Effector CD4-positive, alpha-beta T cell (primary cell): ENCODE data around the gene CCDC183.
"Not testable (repeated sequence)": the region's sequence is repeated elsewhere in the genome, so short reads cannot be mapped to it uniquely, and the experiment has no call there.

Experiments
- DNase-seq: peaks from one replicate; pipeline ENCODE4 v3.0.0-alpha.2; 2020

The CCDC183 gene

DNA sequence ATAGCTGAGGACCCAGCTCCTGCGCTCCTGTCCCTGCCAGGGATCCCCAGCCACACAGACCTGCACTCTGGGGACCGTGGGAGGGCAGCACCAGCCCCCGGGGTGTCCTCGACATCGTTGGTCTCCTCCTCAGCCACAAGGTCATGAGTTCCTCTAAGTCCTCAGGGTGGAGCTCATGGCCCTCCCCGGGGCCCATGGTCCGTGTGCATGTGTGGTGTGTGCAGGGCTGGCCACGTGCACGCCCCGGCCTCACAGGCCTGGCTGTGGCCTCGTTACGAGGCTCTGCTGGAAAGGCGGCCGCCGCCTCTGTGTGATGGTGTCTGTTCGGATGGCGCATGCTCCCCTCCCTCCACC lies 30.0 kb downstream of the CCDC183 start:
- DNase-seq = no peak

DNA sequence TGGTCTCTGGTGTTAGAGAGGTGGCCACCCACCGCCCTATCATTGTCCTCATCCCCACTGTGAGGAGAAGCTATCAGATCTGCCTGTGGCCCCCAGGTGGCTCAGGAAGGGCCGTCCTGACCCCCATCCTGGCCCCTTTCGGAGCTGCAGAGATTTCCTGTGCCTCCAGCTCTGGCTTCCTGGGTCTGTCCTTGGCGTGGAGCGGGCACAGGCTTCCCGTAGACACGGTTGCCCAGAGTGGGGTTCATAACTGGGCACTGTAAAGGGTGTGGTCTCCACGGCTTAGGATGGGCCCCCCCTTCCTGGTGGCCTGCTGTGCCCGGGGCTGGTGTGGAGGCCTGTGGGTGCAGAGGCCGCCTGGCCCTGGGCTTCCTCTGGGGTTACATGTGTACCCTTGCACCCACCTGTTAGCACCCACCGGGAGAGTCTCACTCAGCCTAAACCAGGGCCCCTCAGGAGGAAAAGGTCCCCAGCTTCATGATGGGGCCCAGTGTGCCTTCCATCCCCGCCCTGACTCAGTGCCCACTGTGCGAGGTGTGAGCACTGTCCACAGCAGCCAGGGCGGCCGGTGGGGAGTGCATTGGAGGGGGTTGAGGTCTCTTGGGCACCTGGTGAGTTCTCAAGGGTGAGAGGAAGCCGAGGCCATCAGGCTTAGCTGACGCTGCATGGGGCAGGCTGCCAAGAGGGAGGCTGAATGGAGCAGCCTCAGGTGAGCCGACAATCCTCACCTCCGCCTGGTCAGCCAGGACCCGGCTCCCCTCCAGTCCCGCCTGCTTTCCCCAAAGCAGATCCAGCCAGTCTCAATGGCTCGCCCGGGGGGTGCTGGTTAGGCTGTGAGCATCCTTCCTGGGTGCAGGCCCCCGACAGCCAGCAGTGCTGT lies 30.8 kb downstream of the CCDC183 start:
- DNase-seq = no peak

DNA sequence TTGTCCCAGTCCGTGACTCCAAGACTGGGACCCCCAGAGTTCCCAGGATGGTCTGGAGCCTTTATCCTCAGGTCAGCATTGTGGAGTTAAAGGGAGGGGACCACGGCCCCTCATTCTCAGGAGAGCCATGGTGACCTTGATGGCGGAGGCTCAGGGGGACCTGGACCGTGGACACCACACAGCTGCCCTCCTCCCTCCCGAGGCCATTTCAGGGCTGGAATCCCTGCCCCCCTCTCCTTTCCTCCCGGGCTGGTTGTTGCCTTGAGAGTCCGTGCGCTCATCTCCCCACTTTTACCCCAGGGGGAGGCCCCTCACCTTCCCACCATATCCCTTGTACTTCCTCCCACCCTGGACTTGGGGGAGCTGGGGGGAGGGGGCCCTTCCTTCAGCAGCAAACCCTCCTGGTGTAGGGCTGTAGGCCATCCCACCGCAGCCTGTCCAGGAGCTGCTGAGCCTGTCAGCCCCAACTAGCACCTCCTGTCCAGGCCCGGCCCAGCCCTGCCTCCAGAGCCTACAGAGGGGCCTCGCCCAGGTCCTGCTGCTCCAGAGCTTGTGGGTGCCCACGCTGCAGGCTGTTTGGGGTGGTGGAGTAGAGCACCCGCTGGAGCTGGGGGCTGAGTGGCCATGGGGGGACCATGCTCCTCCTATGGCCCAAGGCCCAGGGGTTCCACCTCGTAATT lies 31.8 kb downstream of the CCDC183 start:
- no peak for DNase-seq

DNA sequence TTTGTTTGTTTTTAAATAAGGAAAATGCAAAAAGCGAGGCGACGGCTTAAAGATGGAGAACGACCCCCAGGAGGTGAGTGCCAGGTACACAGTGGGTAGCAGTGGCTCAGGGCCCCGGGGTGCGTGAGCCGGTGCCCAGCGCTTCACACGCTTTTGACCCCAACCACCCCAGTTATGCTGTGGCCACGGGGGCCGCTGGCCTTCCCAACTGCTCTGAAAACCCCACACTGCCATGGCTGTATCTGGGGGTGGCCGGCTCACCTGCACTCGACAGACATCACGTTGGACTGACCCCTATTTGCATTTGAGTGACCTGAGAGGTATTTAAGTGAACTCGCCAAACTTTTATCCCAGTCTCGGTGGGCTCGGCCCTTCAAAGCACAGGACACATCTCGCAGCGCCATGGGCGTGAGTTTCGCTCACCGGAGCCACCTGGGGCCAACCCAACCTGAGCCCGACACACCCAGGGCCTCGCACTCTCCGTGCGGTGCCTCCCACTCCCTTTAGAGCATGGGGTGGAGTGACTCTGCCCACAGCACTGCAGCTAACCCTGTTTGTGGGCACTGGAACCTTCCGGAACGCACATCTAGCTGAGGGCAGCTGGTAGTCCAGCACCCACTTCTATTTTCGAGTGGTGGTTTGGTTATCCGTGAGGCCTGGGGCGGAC lies 32.5 kb downstream of the CCDC183 start:
- DNase-seq = no peak

DNA sequence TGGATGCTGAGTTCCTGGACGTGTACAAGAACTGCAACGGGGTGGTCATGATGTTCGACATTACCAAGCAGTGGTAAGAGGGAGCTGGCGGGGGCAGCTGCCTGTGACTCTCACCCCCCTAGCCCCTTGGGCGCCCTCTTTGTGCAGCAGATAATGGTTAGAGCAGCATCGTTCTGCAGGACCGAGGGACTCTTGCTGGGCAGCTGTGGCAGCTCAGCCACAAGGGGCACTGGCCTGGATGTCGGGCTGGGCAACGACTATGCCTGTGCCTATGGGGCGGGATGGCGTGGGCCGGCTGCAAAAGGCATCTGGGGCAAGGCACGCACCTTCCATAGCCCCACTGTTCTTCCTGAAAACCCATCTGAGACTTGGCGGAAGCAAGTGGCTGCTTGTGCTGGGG lies 33.3 kb downstream of the CCDC183 start:
- no peak for DNase-seq

DNA sequence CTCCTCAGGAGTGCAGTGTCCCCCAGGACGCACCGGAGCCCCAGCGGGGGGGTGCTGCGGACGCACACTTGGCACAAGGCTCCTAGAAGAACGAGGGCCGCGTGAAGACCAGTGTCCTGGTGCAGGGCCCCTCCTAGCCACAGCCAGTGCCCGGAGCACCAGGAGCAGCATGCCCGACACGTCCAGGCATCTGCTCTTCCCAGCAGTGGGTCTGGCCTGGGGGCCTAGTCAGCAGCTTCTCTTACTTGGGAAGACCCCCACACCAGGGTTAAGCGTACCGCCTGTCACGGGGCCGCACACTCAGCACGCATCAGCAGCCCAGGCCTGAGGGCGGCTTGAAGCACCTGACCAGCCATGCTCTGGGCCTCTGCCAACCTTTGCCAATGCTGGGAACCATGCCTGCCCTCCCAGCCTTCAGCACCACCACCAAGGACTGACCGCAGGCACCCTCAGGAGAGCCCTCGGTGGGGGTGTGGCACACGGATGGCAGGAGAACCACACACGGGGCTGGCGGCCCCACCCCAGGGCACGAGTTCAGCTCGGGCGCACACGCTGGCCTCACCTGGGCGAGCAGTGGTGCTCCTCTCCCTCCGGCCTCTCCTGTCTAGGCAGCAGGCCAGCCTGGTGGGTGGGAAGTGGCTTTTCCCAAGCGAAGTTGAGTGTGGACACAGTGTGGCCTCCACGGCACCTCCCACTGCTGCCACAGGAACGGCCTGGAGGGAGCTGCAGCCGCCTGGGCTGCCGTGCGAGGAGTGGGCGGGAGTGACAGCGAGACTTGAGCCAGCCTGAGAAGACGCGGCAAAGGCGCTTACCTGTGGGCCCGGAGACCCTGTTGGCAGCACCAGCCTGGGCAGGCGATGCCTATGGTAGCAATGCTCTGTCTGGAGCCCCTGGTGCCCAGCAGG lies 34.1 kb downstream of the CCDC183 start:
- DNase-seq = no peak

DNA sequence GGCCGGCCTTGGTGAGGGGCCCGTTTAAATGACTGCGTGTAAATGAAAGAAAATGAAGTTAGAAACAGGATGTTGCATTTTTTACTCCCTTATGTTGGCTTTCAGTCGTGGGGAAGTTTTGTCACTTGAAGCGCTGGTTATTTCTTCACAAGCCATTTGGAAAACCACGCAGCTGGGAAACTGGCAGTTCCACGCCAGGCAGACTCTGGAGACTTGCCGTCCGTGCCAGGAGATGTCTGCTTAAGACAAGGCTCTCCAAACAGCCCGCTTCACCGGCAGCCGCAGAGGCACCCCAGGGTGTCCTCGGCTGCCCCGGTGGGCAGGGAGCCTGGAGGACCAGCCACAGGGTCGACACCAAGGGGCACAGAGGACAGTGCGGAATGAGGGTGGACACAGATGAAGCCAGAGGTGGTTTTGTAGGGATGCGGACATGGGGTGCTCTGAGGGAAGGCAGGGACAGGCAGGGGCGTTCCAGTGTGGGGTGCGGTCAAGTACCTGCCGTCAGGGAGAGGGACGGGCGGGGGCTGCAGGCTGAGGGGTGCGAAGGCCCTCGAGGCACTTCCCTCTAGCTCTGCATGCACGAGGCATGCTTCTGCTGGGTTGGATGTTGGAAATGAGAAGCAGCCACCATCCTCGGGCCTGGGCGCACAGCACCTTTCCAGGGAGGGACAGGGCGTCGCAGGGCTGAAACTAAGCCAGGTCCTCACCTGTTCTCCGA lies 35.0 kb downstream of the CCDC183 start:
- no peak for DNase-seq

DNA sequence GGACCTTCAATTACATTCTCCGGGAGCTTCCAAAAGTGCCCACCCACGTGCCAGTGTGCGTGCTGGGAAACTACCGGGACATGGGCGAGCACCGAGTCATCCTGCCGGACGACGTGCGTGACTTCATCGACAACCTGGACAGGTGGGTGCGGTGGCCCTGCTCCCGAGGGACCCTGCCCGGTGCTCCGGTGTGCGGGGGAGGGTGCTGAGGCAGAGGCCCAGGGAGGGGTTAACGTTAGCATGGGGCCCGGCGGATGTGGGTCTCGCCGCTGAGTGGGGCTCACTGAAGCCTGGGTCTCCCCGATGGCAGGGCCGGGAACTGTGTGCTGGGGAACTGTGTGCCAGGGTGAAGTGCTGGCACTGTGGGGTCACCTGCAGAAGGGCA lies 35.6 kb downstream of the CCDC183 start:
- no peak for DNase-seq

DNA sequence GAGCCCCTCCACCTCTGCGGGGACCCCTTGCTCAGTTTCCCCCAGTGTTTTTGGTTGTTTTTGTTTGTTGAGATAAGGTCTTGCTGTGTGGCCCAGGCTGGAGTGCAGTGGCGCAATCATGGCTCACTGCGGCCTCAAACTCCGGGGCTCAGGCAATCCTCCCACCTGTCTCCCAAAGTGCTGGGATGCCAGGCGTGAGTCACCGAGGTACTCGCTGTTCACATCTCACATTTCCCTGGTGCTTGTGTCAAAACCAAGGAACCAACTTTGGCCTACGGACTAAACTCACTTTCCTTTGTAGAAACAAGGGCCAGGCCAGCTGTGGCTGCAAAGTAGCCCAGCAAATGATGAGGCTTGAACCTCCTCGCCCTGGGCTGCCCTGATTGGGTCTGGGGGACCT lies 36.4 kb downstream of the CCDC183 start:
- no peak for DNase-seq

DNA sequence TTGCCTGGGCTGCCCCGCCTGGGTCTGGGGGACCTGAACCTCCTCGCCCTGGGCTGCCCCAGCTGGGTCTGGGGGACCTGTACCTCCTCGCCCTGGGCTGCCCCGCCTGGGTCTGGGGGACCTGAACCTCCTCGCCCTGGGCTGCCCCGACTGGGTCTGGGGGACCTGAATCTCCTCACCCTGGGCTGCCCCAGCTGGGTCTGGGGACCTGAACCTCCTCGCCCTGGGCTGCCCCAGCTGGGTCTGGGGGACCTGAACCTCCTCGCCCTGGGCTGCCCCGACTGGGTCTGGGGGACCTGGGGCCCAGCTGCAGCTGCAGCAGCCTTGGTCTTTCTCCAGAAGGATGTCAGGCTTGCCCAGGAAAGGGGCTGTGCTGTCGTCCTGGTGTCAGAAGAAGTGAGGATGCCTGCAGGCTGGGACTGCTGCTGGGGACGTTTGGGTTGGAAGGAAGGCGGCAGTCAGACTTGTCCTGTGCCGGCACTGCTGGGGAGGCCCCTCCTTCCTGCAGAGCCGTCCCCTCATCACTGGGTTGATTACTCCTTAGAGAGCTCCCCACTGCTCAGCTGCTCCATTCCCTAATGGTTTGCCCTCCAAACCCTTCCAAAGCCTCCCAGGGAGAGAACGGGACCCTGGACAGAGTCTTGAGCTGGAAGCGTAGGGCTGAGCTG lies 37.4 kb downstream of the CCDC183 start:
- DNase-seq = not testable (repeated sequence)

DNA sequence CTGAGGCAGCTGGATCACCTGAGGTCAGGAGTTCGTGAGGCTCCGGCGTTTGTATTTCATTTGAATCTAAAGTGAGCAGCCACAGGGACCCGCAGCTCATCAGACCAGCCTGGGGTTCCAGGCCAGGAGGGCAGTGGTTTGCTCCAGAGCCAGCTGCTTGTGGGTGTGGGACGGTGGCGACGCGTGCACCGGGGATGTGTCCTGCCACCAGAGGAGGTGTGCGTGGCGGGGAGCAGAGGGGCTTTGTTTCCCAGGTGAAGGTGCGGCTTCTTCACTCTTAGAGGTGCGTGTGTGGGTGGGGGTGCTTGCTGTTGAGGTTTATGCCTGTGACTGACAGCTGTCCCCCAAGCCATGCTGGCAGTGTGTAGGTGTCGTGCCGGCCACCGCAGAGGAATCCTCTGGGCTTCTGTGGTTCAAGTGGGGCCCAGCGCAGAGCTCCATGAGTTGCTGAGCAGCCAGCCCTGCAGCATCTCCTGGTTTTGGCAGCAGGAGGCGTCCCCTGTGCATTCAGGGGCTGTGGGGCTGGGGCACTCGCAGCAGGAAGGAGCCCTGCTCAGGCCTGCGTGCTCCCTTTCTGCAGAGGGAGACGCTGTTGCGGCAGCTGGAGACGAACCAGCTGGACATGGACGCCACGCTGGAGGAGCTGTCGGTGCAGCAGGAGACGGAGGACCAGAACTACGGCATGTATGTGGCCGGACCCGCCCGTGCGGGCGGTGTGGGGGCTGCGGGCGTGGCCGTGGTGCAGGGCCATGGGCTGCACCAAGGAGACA lies 39.2 kb downstream of the CCDC183 start:
- no peak for DNase-seq

DNA sequence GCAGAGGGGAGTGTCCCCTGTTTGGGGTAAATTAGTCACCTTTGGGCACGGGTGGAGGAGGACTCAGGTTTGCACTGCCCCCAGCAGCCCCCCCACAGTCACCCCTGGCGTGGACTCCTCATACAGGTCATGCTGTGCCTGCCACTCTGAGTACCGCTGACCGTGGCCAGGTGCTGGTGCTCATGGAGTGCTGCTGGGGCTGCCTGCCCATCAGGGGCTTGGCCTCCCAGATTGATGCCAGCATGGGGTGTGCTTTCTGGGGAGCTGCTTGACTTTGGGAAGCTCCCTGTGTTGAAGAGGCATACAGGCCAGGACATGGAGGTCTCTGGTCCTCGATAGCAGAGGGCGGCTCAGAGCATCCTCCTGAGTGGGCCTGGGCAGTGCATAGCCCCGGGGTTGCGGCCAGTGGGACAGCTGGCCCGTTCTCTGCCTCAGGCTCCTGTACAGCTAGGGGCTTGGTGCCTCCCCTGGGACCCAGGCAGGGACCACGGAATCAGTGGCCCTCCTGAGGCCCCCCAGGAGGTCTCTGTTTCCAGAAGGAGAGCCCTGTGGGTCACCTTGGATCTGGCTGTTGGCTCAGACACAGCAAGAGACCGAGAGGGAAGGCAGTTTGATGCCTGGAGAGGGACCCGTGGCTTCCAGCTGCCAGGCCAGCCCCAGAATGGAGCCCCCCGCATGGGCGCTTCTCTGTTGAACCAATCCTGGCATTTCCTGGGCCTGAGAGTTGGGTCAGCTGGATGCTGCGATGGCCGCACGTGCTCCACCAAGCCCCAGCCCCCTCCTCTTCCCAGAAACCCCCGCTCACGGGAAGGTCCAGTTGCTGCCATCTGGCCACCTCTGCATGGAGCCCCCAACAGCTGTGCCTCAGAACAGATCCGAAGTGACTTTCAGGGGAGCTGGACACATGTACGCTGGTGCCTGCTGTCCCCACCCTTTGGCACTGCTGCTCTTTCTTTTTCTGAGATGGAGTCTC lies 40.1 kb downstream of the CCDC183 start:
- DNase-seq = no peak

DNA sequence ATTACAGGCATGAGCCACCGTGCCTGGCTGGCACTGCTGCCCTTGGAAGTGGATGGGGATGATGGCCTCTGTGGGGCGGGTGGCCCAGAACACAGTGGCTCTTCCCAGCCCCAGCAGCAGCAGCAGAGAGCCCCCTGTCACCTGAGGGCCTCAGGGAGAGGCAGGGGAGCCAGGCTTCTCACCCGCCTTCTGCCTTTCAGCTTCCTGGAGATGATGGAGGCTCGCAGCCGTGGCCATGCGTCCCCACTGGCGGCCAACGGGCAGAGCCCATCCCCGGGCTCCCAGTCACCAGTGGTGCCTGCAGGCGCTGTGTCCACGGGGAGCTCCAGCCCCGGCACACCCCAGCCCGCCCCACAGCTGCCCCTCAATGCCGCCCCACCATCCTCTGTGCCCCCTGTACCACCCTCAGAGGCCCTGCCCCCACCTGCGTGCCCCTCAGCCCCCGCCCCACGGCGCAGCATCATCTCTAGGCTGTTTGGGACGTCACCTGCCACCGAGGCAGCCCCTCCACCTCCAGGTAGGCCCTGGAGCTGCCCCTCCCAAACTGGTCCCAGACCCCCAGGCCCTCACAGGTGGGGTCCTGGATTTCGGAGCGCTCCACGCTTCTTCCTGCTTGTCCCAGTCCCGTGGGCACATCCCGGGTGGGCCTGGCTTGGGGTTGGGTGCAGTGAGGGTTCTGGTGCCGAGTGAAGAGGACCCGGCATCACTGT lies 41.2 kb downstream of the CCDC183 start:
- no peak for DNase-seq

DNA sequence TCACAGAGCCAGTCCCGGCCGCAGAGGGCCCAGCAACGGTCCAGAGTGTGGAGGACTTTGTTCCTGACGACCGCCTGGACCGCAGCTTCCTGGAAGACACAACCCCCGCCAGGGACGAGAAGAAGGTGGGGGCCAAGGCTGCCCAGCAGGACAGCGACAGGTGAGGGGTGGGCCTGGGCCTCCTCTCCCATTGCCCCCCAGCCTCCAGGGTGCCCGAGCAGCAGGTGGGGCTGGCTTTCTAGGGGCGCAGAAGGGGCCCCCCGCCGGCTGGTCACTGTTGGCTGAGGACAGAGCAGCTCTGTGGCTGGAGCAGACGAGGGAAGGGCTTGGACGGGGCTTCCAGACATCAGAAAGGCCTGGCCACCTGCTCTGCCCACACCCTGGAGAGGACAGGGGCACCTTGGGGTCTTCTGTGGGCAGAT lies 41.7 kb downstream of the CCDC183 start:
- DNase-seq = not testable (repeated sequence)

DNA sequence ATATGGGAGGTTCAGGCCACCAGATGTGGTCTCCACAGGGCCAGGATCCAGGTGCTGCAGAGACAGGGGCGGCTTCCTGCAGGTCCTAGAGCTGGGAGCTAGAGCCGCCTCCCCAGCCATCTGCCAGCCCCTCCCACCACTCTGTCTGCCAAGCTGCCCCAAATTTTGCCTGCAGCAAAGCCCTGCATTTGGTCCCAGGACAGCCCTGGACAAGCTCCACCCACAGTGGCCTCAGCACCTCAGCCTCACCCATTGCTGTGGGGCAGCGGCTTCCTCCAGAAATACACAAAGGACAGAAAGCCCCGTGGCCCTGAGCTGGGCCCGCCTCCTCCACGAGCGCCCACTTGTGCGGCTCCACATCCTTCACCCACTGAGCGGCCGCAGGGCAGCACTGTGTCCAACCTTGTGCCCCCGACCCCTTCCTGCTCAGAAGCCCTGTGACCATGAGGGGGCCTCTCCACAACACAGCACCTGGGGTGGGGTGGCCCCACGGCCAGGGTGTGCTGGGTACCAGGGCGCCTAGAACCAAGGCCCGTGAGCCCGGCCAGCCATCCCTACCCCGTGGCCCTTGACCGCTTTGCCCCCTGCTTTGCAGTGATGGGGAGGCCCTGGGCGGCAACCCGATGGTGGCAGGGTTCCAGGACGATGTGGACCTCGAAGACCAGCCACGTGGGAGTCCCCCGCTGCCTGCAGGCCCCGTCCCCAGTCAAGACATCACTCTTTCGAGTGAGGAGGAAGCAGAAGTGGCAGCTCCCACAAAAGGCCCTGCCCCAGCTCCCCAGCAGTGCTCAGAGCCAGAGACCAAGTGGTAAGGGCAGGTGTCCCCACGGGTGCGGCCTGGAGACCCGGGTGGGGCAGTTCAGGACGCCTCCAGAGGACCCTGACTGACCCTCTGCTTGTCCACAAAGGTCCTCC lies 42.4 kb downstream of the CCDC183 start:
- DNase-seq = no peak

DNA sequence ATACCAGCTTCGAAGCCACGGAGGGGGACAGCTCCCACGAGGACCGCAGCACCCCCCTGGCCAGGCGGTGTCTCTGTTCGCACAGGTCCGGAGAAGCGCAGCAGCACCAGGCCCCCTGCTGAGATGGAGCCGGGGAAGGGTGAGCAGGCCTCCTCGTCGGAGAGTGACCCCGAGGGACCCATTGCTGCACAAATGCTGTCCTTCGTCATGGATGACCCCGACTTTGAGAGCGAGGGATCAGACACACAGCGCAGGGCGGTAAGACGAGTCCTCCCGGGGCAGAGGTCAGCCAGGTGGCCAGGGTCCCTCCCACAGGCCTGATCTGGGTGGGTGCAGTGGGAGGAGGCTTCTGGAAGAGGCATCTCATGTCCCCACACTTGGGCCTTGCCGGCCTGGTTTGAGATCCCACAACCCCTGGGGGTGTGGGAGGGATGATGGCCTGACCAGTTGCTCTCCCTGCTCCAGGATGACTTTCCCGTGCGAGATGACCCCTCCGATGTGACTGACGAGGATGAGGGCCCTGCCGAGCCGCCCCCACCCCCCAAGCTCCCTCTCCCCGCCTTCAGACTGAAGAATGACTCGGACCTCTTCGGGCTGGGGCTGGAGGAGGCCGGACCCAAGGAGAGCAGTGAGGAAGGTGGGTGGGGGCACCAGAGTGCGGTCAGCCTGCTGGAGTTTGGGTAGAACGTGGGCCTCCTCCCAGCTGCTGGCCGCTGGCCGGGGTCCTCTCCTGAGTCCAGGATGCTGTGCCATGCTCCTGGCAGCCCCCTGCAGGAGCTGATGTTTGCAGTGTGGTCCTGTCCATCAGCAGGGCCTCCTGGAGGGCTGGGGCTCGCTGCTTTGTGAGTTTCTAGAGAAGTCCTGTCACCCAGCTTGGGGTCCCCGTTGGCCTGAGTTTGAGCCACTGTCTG lies 43.3 kb downstream of the CCDC183 start:
- no peak for DNase-seq
